B cell (primary cell): ENCODE results near the gene EP300. TPM values are rescaled to one million over a fixed set of nuclear protein-coding genes. Genes with fewer than 3 reads are reported as not detected.
A peak's percentile ranks its signal among the peaks of the same experiment; 100 is the strongest.

Source experiments
- ATAC-seq: fragments of 200-7000 bp; cut with Tn5 transposase; one replicate; pipeline ENCODE4 v1.10.0; 2021; ENCODE audit warnings: low read depth, mild to moderate bottlenecking, moderate number of reproducible peaks, moderate library complexity
- CTCF ChIA-PET: fragments of 350-600 bp; sonication (Branson Sonifier 250); formaldehyde crosslinking; loops from one replicate; lab custom pipeline; 2021; ENCODE audit warnings: antibody characterized with exemption, inconsistent platforms; lab: Charles Lee
- POLR2A ChIA-PET: fragments of 350-600 bp; sonication (Branson Sonifier 250); formaldehyde crosslinking; loops from one replicate; lab custom pipeline; 2021; ENCODE audit warnings: antibody characterized with exemption; lab: Charles Lee
- DNase-seq: peaks from one replicate; pipeline ENCODE4 v3.0.0; 2013
- H2AFZ ChIP-seq: 2 replicates; pipeline ENCODE4 v1.6.1; 2012; ENCODE audit warnings: mild to moderate bottlenecking, low read depth, low read length; ENCODE audit not compliant: insufficient read depth, poor library complexity, severe bottlenecking
- H3K27ac ChIP-seq, 2 donors: 1 replicate in 1 of 2; 2 replicates in 1 of 2; pipeline ENCODE4 v1.5.1; 2012 to 2013; ENCODE audit warnings: low read length in 2 of 2, mild to moderate bottlenecking in 2 of 2, moderate library complexity in 1 of 2
- H3K27me3 ChIP-seq, 4 experiments: fragments of 200-600 bp in 1 of 4; sonication (generic) in 1 of 4; replicated peaks in 1 of 4; 1 replicate in 2 of 4; 2 replicates in 2 of 4; pipeline versions ENCODE4 v1.6.1 to v1.7.0; 2013 to 2016; ENCODE audit warnings: low read length in 3 of 4, mild to moderate bottlenecking in 2 of 4, mixed read lengths in 1 of 4, moderate library complexity in 1 of 4; ENCODE audit not compliant: insufficient read depth in 4 of 4, control insufficient read depth in 3 of 4; ENCODE audit errors: control extremely low read depth in 1 of 4
- H3K36me3 ChIP-seq, 2 experiments: replicated peaks in 1 of 2; 1 replicate in 1 of 2; 2 replicates in 1 of 2; pipeline versions ENCODE4 v1.6.1 to v1.7.1; 2013; ENCODE audit warnings: low read length in 1 of 2; ENCODE audit not compliant: insufficient read depth in 2 of 2, control insufficient read depth in 1 of 2; ENCODE audit errors: control extremely low read depth in 1 of 2, extremely low read depth in 1 of 2
- H3K4me1 ChIP-seq, 2 donors: fragments of 200-600 bp in 1 of 2; sonication (generic) in 1 of 2; 1 replicate in 1 of 2; 2 replicates in 1 of 2; pipeline versions ENCODE4 v1.5.1 to v1.6.1; 2013 to 2017; ENCODE audit warnings: low read length in 2 of 2; ENCODE audit not compliant: control insufficient read depth in 2 of 2, insufficient read depth in 2 of 2
- H3K4me2 ChIP-seq: replicated peaks from 2 replicates; pipeline ENCODE3; 2012; ENCODE audit warnings: mild to moderate bottlenecking, low read depth, low read length; ENCODE audit not compliant: poor library complexity, severe bottlenecking
- H3K4me3 ChIP-seq, 5 experiments: fragments of 200-600 bp in 1 of 5; sonication (generic) in 1 of 5; 1 replicate in 3 of 5; 2 replicates in 2 of 5; pipeline versions ENCODE4 v1.5.1 to v1.7.0; 2011 to 2016; ENCODE audit warnings: low read length in 4 of 5, mild to moderate bottlenecking in 4 of 5, low read depth in 2 of 5, control low read depth in 1 of 5, moderate library complexity in 1 of 5; ENCODE audit not compliant: insufficient read depth in 1 of 5; ENCODE audit errors: control extremely low read depth in 1 of 5, extremely low read depth in 1 of 5
- H3K79me2 ChIP-seq: fragments of 200-600 bp; sonication (generic); one replicate; pipeline ENCODE4 v1.6.0; 2016; ENCODE audit warnings: low read length; ENCODE audit not compliant: control insufficient read depth, insufficient read depth
- H3K9ac ChIP-seq: fragments of 200-600 bp; sonication (generic); 2 replicates; pipeline ENCODE4 v1.6.1; 2017; ENCODE audit warnings: mild to moderate bottlenecking, low read length, moderate library complexity
- H3K9me3 ChIP-seq, 3 donors: one replicate each; pipeline versions ENCODE4 v1.6.1 to v1.7.1; 2013; ENCODE audit warnings: low read length in 2 of 3; ENCODE audit not compliant: control insufficient read depth in 2 of 3, insufficient read depth in 1 of 3; ENCODE audit errors: control extremely low read depth in 1 of 3
- H4K20me1 ChIP-seq: 2 replicates; pipeline ENCODE4 v1.6.0; 2012; ENCODE audit warnings: mild to moderate bottlenecking, low read length; ENCODE audit not compliant: insufficient read depth, control insufficient read depth, poor library complexity, severe bottlenecking
- H3K27ac Mint-ChIP-seq: one replicate; pipeline ENCODE4 v1.8.0; 2021; ENCODE audit warnings: mixed read lengths
- H3K27me3 Mint-ChIP-seq: one replicate; pipeline ENCODE4 v1.8.0; 2021; ENCODE audit warnings: mixed read lengths
- H3K4me1 Mint-ChIP-seq: one replicate; pipeline ENCODE4 v1.8.0; 2021; ENCODE audit warnings: mixed read lengths
- H3K4me3 Mint-ChIP-seq: one replicate; pipeline ENCODE4 v1.8.0; 2021; ENCODE audit warnings: mixed read lengths
- H3K9me3 Mint-ChIP-seq: one replicate; pipeline ENCODE4 v1.8.0; 2022; ENCODE audit warnings: mixed read lengths; ENCODE audit not compliant: insufficient read depth
- CTCF ChIP-seq: fragments of 200-600 bp; IDR thresholded peaks from one replicate; pipeline ENCODE4 v1.8.0; 2022; ENCODE audit warnings: antibody characterized with exemption, mild to moderate bottlenecking
- EZH2 ChIP-seq: IDR thresholded peaks from 2 replicates; pipeline ENCODE4 v1.6.1; 2012; ENCODE audit warnings: borderline replicate concordance, low read depth, mild to moderate bottlenecking, moderate library complexity, low read length; ENCODE audit not compliant: insufficient read depth, poor library complexity, severe bottlenecking
- WGBS: methylation state at CpG from one replicate; pipeline ENCODE4 v1.1.5; 2013; ENCODE audit warnings: missing lambda C conversion rate; ENCODE audit not compliant: insufficient coverage; 5-methylcytosine and 5-hydroxymethylcytosine counted together
- intact Hi-C: fragments of 100-400 bp; cut with micrococcal nuclease; formaldehyde crosslinking; loops from one replicate; pipeline ENCODE4 v1.10.0; 2022
- polyA plus RNA-seq: library from polyadenylated mRNA; depleted of rRNA; stranded (reverse); fragments of >200 nt; gene quantifications from 2 replicates; pipeline ENCODE4 v1.2.3, GENCODE V29; 2012
- total RNA-seq, 2 donors: library from RNA; stranded (reverse); fragments of 120-200 nt in 1 of 2; gene quantifications; 1 replicate in 1 of 2; 2 replicates in 1 of 2; pipeline versions ENCODE4 v1.2.3 to v1.2.4, GENCODE V29; 2013 to 2022

Gene EP300
- total and polyA plus RNA-seq, 2 donors (not counting 1 experiment from before 2014, with no cell fraction given) = 73.3 to 185 TPM

GRCh38 chr22:41203118-41203517 lies 110.7 kb downstream of the EP300 start:
- Mint-ChIP-seq H3K27me3 (peaks cover 10% of the 10 kb centered on the region), H3K4me1 (peaks cover 35% of the 10 kb centered on the region), H3K9me3 (no peaks in the 10 kb centered on the region), H3K27ac (no peak overlapping the region), H3K4me3 (no peak overlapping the region)
- CTCF ChIA-PET = no interaction called here
- POLR2A ChIA-PET = no interaction called here
- H3K4me3 ChIP-seq = no peak overlapping the region
- H3K27ac ChIP-seq = no peak overlapping the region
- intact Hi-C loops = no loop called here
- H3K27me3 ChIP-seq = peaks cover 0 to 14% (median 3%) of the 10 kb centered on the region in 4 experiments
- TF ChIP-seq CTCF (no peak), EZH2 (no peak)
- peaks cover 14 to 22% of the 10 kb centered on the region in 2 donors for H3K4me1 ChIP-seq
- no peak overlapping the region for H2AFZ ChIP-seq
- peaks cover 23% of the 10 kb centered on the region for H3K79me2 ChIP-seq
- no peak overlapping the region for H3K9ac ChIP-seq
- DNase-seq (no peak), ATAC-seq (no peak)
- H4K20me1 ChIP-seq = no peaks in the 10 kb centered on the region
- 93% methylated on average over 2 of the region's 2 CpGs for WGBS
- H3K36me3 ChIP-seq = no peaks in the 10 kb centered on the region
- H3K4me2 ChIP-seq = no peak overlapping the region
- H3K9me3 ChIP-seq = no peaks in the 10 kb centered on the region

- no CpG with 5 or more reads among the region's 6 CpGs for WGBS
- ChIA-PET POLR2A (no interaction called here), CTCF (no interaction called here)
- no peak overlapping the region for H3K27ac ChIP-seq
- no peak for DNase-seq
- H3K9me3 Mint-ChIP-seq = no peaks in the 10 kb centered on the region
- H3K36me3 ChIP-seq = peaks cover 0 to under 1% of the 10 kb centered on the region in 2 experiments
- no peak for ATAC-seq
- H3K4me1 Mint-ChIP-seq = peaks cover 30% of the 10 kb centered on the region
- H3K4me1 ChIP-seq = peaks cover 9 to 14% of the 10 kb centered on the region in 2 donors
- H3K4me3 ChIP-seq = no peak overlapping the region
- intact Hi-C loops = no loop called here
- H3K27ac Mint-ChIP-seq = peak overlapping the region; percentile 61
- no peaks in the 10 kb centered on the region for H3K9me3 ChIP-seq
- H3K4me3 Mint-ChIP-seq = peak overlapping the region; percentile 68
- peaks cover 10% of the 10 kb centered on the region for H3K27me3 Mint-ChIP-seq
- H3K79me2 ChIP-seq = peaks cover 23% of the 10 kb centered on the region
- H3K27me3 ChIP-seq = peaks cover 0 to 14% (median 3%) of the 10 kb centered on the region in 4 experiments
- H3K4me2 ChIP-seq = no peak overlapping the region
- TF ChIP-seq CTCF (no peak), EZH2 (no peak)
- no peak overlapping the region for H2AFZ ChIP-seq
- no peaks in the 10 kb centered on the region for H4K20me1 ChIP-seq
- H3K9ac ChIP-seq = no peak overlapping the region
Observed at GRCh38 chr22:41204066-41204465, 111.7 kb downstream of the EP300 start.
